NCI-H2196 treated with DMSO at 0.1 percent for 48 hours (cell line): Measurements from ENCODE around the gene COL8A2.

Experiments used
- DNase-seq: peaks from one replicate; lab custom pipeline; 2025; ENCODE audit not compliant: unreplicated experiment; lab: John Stamatoyannopoulos, UW

The COL8A2 gene

GRCh38 chr1:36157973-36158826 lies 33.2 kb upstream of the COL8A2 start:
- no peak for DNase-seq

- DNase-seq, result no peak
Observed at GRCh38 chr1:36157115-36157903, 32.3 kb upstream of the COL8A2 start.

- DNase-seq, result peak; percentile 30
Observed at GRCh38 chr1:36156329-36157114, 31.5 kb upstream of the COL8A2 start.

- DNase-seq, result peak; percentile 63
Observed at GRCh38 chr1:36155408-36156328, 30.6 kb upstream of the COL8A2 start, which contains the start of gene MAP7D1. MAP7D1 (plus strand) TSS chr1:36156160; CDS start chr1:36156418, 258 bp downstream.

GRCh38 chr1:36154765-36155407 lies 29.9 kb upstream of the COL8A2 start:
- DNase-seq, result no peak

- no peak for DNase-seq
Observed at GRCh38 chr1:36154335-36154734, 29.3 kb upstream of the COL8A2 start.

GRCh38 chr1:36153476-36153875 lies 28.5 kb upstream of the COL8A2 start:
- no peak for DNase-seq

- no peak for DNase-seq
Observed at GRCh38 chr1:36151845-36152203, 26.8 kb upstream of the COL8A2 start.

- DNase-seq, result no peak
Observed at GRCh38 chr1:36151134-36151844, 26.3 kb upstream of the COL8A2 start.

- peak; percentile 96 for DNase-seq
Observed at GRCh38 chr1:36150296-36151133, 25.5 kb upstream of the COL8A2 start.

- no peak for DNase-seq
Observed at GRCh38 chr1:36149973-36150295, 24.9 kb upstream of the COL8A2 start.

- peak; percentile 99 for DNase-seq
Observed at GRCh38 chr1:36149237-36149972, 24.4 kb upstream of the COL8A2 start, which contains the start of gene TRAPPC3. TRAPPC3 (minus strand) TSS chr1:36149486; CDS start chr1:36149378, 108 bp downstream.

- DNase-seq, result no peak
Observed at GRCh38 chr1:36148821-36149236, 23.8 kb upstream of the COL8A2 start.

GRCh38 chr1:36144413-36144812 lies 19.4 kb upstream of the COL8A2 start:
- no peak for DNase-seq

- no peak for DNase-seq
Observed at GRCh38 chr1:36143424-36143823, 18.4 kb upstream of the COL8A2 start.

- peak; percentile 66 for DNase-seq
Observed at GRCh38 chr1:36142121-36142520, 17.1 kb upstream of the COL8A2 start.

- DNase-seq, result no peak
Observed at GRCh38 chr1:36139521-36139920, 14.5 kb upstream of the COL8A2 start.

- DNase-seq, result no peak
Observed at GRCh38 chr1:36137776-36138175, 12.8 kb upstream of the COL8A2 start.
